Jurkat, Clone E6-1 (cell line): Measurements from ENCODE around the gene HOXD9.

Experiments
- DNase-seq: peaks from one replicate; pipeline ENCODE4 v3.0.0-alpha.2; 2011; ENCODE audit warnings: low read depth, low spot score
- H3K4me3 ChIP-seq: 2 replicates; pipeline ENCODE4 v1.5.1; 2011; ENCODE audit warnings: mild to moderate bottlenecking, low read length, control low read depth, moderate library complexity

Gene HOXD9

DNA sequence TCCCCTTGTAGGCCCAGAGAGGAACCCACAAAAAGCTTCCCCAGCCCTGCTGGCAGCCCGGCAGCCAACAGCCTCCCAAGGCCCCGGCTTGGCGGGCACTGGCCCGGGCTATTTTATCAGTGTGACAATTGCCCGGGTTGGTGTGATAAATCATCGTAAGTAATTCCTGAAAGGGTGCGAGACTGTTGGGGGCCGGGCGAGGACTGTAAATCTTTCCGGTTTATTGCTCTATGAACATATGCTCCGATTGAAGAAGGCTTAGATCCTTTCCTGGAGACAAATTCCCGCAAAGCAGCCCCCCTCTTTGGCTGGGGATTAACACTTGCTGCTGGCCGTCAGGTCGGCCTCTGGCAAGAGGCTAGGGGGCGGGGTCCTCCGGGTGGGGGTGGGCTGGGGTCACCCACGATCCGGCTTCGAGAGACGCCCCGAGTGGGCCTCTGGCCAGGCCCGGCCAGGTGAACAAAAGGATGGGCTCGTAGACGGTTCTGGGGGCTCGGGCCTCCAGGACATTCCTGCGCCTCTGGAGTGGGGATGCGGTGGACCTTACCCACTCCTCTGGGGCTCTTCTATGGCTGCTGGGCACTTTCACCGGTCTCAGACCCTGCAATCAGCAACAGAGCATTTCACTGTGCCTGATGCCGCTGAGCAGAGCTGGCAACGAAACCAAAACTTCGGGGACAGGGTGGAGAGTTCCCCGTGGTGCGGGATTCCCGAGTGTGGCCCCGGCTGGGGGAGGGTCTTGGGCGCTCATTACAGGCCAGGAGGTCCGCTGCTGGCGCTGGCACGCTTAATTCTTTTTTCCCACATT, 36.5 kb downstream of the HOXD9 start:
- DNase-seq: no peak
- no peak overlapping the region for H3K4me3 ChIP-seq

DNA sequence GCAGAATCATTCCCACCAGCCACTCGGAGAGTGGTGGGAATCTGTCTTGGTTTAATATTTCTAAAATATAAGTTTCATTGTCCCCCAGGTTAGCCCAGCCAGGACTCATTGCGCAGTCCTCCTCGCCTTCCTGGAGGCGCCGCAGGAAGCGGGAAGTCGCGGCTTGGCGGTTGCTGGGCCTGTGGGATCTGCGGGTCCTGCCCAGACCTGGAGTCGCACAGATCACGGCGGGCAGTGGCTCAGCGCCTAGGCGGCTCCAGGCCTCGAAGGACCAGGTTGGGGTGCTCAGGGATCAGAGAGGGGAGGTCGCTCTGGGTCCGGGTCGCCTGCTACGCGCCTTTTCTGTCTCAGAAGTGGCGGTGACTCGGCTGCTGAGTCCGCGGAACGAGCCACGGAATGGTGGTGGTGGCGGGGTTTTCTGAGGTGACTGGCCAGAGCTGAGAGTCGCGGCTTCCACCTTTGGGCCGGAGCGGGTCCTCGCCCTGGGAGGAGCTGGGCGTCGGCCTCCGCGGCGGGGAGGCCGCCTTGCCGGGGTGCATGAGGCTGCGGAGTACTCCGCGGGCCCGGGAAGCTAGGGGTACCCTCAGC, 37.2 kb downstream of the HOXD9 start:
- no peak for DNase-seq
- H3K4me3 ChIP-seq: no peak overlapping the region

DNA sequence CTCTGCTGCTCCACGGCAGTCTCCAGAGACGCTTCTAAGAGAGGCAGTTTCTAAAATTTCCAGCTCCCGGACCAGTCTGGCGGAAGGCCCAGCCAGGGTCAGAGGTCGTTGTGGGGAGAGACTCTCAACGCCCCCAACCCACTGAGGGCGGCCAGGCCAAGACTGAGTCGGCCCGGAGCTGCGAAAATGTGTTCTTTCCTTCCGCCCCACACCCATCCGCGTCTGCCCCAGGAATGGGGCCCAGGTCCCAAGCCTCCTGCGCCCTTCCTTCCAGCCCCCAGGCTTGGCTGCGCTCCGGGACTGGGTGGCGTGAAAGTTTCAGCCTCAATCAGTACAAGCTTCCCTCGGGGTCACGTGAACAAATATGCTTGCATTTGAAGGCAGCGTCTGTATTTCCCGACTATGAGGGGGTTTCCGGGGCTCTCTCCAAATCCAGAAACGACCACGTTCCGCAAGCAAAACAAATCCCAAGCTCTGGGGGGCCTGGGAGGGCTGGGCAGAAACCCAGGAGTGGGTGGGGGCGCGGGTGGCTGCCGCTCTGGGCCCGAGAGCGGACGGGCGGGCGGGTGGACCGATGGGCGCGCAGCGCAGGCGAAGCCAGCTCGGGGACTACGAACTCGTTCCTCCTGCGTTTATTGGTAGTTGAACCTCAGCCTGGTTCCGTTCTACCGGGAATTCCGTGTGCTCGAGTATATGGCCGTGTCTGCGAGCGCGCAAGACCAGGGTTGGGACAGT, 37.9 kb downstream of the HOXD9 start:
- H3K4me3 ChIP-seq: no peak overlapping the region

DNA sequence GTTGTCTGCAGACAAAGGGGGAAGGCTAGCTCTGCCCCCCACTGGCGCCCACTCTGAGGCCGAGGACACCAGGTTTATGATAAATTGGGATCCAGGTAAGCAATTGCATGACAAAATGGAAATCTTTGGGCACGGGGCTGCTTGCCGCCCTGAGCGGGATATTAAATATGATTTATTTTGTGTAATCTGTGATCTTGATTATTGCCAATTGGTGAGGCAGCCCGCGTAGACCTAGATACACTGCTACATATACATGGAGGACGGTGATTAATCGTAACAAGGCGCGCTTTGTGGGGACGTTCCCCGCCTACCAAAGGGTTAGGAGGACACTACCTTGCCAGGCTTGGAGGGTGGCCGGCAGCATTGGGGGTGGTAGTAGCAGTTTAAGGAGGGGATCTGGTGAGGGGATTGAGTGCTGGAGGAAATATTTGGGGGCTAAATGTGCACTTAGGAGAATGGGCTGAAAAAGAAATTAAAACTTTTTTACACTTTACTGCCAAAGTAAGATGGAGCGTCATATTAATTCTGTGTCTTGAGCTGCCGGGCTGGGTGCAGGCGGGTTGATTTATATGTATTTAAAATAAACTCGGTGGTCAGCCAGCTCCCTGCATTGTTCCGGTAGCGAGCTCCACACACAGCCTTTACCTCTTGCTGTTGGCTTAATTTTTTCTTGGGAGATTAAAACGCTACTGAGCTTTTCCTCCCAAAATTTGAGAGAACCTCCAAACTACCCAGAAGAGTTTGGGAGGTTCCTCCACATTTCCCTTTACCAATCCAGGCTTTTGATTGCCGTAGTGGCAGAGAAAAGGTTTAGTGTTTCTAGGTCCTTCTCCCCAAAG, 38.7 kb downstream of the HOXD9 start:
- H3K4me3 ChIP-seq: no peak overlapping the region
- DNase-seq: no peak

More for the DNA sequence above, 37.9 kb downstream of the HOXD9 start:
- no peak for DNase-seq

DNA sequence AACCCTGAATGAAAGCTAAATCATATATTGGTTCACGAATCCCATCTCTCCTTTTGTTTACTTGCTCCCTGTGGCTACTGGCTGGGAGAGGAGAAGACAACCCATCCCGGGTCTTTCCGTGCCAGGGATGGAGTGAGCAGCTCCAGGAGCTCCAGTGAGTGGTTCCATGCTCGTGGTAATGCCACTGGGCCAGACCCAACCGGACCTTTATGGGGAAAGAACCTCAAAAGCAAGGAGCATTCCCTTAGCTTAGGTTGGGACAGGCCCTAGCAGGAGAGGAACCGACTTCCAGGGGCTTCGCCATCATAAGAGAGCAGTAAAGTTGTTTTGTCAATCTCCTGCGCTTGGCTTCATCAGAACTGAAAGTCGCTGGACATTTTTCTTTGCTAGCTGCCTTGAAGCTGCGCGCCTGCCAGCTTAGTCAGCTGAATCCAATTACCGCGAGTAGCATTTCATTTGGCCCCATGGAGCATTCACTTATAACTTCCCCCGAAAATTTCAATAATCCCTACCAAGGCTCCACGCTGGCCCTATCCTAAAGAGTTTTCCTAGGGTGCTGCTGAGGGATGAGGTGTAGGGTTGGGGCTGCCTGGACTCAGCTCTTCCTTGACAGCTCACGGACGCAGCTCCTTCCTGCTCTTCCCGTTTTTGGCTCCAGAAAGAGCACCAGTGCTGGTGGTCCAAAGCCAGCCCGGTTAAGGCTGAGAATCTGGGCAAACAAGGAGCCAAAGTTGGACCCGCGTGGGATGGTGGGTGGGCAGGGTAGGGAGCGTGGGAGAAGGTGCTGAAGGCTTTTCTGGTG, 39.5 kb downstream of the HOXD9 start:
- H3K4me3 ChIP-seq: no peak overlapping the region
- DNase-seq: no peak

DNA sequence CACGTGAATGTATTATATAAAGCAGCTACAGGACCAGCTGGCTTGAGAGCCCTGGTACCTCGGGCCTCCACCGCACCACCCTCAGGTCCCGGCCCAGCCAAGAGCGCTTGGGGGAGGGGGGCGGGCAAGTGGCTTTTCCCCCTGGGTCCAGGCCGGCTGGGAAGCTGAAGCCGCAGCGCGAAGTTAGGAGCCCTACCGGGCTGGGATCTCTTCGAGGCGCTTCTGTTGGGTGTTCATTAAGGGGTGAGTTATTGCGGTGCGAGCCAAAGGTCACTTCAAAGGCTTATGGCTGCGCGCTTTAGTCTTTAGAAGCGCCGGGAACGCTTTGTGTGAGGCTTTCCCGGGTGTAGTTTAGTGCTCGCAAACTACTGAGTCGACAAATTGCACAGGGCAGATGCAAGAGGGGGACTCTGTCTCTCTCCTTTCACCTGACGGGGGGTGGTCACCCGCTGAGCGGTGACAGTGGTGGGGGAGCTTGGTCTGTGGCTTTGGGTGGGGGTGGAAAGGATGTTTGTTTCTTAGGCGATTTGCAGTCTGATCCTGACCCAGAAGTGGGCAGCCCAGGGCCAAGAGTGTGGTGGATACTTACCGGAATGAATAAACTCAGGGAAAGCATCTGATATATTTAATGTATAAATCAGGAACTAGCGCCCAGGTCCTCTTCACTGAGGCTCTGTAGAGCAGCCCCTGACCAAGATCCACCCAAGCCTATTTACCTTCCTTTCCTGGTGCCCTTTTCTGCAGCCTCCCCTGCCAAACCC, 40.6 kb downstream of the HOXD9 start:
- no peak overlapping the region for H3K4me3 ChIP-seq
- no peak for DNase-seq

DNA sequence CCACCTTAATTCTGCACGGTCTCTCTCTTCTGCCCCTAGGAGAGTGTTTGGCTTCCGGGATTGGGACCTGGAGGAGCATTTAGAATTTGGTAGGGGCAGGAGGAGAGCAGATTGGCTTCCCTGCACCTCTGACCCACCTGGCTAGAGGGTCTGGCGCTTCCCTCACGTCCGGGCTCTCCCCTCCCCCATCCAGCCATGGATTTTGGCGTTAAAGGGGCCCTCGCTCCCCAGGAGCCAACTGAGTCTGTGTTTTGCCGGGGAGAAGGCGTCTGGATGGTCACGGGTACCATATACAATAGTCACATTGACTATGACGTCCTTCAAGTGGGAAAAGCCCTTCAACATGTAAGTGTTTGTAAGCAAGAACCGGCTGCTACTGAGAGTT, 41.1 kb downstream of the HOXD9 start:
- DNase-seq: no peak
- H3K4me3 ChIP-seq: no peak overlapping the region

DNA sequence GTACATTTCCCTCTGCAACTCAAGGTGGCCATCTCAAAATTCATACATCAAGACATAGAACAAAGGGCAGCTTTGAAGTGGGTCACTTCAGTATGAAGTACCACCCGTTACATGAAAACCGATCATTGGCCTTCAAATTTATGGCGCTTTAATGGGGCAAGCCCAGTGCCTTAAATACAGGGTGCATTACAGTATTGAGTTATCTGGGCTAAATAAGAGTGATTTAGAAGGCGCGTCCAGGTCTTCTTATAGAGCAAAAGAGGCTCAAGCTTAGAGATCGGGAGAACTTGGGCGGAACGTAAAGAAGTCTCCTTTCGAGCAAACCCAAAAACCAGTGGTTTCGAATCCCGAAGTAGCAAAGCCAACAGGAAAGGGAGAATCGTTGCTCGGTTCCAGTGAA, 41.7 kb downstream of the HOXD9 start:
- no peak for DNase-seq
- no peak overlapping the region for H3K4me3 ChIP-seq

DNA sequence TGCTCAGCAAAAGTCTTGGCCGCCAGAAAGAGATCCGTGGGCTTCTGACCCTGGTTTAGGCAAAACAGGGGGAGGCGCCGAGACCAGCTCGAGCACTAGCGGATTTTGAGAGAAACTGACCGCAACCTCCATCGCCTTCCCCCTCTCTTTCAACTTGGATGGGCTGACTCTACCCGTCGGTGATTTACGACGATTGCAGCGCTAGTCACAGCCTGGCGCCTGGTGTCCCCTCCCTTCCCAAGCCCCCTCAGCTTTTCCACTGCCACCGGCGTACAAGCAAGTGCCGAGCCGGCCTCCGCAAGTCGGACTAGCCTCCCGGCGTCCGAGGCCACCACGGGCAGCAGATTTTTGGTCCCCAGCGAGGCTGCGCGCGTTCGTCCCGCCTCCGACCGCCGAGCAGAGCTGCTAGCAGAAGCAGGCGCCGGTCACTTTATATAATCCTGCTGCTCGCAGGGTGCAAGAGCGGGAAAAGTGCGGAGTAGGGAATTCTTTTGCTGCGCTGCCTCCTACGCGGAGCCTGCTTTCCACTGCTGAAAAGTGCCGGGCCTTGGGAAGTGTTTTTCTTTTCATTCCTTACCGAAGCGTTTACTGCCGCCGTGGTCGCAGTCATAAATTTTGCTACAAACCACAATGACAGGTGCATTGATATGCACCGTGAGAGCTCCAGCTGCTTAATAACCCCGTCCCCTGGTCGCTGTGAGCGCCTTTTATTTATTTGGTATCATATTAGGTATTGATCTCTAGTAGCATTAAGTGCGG, 42.3 kb downstream of the HOXD9 start:
- no peak for DNase-seq
- H3K4me3 ChIP-seq: no peak overlapping the region

DNA sequence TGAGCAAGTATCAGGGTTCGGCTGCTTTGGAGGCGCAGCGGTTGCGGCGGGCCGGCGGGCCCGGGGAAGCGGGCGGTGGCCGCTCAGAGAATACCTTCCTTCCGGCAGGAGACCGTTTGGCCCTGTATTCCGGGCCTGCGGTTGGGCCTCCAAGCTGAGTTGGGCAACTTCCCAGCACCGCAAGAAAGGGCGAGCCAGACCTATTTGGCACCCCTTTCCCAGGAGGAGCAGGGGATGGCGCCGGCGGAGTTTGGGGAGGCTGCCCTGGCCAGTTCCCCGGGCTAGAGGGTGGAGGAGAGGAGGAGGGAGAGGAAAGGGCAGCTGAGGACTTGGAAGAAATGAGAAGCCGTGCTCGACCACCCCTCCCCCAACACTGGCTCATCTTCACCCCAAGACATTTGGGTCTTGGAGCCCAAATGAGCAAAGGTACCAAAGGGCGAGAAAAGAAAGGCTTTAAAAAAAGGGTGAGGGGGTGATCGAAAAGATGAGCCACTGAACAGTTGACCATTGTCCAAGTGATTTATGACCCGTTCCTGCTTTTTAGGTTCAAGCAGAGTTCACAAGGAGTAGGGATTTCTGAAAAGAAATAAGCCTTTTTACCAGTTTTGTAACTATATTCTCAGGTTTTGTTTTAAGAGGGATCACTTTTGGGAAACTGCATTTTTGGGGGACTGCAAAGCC, 43.0 kb downstream of the HOXD9 start:
- no peak for DNase-seq
- no peak overlapping the region for H3K4me3 ChIP-seq

DNA sequence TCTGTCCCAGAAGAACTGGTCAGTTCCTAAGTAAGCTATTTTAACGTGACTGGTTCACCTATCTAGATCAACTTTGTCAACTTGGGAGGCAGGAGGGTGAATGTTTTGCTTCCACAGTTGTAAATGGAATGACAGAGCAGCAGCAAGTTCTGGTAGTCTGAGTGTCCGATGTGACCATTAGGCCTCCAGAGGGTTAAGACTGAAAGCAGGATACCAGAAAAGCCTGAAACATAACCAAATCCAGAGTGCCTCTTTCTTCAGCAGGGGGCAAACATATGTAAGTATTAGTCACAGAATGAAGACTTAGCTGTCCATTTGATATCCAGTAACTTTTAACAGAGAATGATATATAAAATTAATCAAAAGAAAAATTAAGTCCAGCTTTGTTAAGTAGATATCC, 43.8 kb downstream of the HOXD9 start:
- DNase-seq: no peak

DNA sequence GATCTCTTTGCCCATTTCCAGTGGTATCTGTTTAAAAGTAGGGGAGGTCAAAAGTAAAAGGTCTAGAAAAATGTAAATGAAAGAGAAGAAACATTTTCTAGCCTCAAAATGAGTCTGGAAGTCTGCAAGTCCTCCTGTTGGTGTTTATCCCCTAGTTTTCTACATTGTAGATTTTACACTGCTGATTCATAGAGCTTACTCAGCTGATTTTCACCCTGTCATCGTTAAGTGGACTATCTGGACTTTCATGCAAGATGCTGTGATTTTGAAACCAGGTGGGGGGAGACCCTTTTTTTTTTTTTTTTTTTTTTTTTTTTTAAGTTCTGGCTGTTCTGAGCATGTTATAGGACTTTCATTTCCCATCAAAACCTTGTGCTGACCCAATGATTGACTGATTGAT, 44.9 kb downstream of the HOXD9 start:
- DNase-seq: no peak
- H3K4me3 ChIP-seq: no peak overlapping the region

More for the DNA sequence above, 43.8 kb downstream of the HOXD9 start:
- no peak overlapping the region for H3K4me3 ChIP-seq

DNA sequence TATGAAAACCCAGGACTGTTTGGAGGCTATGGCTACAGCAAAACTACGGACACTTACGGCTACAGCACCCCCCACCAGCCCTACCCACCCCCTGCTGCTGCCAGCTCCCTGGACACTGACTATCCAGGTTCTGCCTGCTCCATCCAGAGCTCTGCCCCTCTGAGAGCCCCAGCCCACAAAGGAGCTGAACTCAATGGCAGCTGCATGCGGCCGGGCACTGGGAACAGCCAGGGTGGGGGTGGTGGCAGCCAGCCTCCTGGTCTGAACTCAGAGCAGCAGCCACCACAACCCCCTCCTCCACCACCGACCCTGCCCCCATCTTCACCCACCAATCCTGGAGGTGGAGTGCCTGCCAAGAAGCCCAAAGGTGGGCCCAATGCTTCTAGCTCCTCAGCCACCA, 46.7 kb downstream of the HOXD9 start:
- H3K4me3 ChIP-seq: no peak overlapping the region
- DNase-seq: no peak

DNA sequence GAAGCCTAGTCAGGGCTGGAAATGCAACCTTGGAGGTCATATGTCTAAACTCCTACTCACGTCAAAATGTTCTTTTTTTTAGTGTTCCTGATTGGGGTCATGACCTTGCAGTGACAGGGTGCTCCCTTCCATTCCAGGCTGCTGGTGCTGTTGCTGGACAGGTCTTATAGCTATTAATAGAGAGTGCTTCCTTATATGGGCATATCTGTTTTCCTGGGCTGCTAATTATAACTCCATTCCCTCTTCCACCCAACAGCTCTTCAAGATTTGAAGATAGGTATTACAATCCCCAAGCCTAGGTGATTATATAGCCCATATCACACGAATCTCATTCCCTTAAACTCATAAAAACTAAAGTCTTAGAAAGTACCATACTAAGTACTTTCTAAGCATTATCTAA, 47.2 kb downstream of the HOXD9 start:
- DNase-seq: no peak
- H3K4me3 ChIP-seq: no peak overlapping the region

DNA sequence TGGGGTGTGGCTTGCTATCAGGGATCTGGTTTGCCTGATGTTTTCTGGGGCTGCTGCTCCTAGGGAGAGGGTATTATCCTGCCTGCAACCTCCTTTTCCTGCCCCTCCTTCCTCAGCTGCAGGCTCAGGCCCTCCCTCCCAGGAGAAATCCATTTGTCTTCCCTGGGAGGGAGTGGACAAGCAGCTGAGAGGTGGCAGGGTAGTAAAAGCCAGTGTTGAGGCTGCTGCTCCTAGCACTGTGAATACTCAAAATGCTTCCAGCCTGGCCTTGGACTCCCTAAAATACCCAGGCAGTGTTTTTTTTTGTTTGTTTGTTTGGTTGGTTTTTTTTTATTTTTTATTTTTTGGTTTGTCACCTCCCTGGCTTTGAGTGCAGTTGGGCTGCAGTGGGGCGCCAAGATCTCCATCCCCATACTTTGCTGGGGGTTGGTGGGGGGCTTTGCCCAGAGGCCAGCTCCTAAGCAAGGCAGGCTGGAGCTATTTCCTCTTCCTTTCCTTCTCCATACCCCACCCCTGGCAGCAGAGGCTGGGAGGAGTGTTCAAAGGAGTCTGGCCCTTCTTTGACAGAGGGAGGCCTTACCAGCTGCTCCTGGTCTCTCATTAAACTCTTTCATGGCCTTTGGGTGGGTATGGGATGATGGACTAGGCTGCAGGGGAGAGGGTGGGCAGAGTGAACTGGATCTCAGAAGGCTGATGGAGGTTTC, 48.2 kb downstream of the HOXD9 start:
- DNase-seq: no peak
- no peak overlapping the region for H3K4me3 ChIP-seq

DNA sequence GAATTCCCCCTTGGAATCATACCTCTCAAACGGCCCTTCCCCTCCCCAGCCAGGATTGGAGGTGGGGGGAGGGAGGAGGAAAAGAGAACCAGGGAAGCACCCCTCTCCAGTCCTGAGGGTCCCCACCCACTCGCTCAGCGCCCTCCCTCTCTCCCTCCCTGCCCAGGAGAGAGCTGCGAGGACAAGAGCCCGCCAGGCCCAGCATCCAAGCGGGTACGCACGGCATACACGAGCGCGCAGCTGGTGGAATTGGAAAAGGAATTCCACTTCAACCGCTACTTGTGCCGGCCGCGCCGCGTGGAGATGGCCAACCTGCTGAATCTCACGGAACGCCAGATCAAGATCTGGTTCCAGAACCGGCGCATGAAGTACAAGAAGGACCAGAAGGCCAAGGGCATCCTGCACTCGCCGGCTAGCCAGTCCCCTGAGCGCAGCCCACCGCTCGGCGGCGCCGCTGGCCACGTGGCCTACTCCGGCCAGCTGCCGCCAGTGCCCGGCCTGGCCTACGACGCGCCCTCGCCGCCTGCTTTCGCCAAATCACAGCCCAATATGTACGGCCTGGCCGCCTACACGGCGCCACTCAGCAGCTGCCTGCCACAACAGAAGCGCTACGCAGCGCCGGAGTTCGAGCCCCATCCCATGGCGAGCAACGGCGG, 49.0 kb downstream of the HOXD9 start:
- DNase-seq: no peak

More for the DNA sequence above, 49.0 kb downstream of the HOXD9 start:
- no peak overlapping the region for H3K4me3 ChIP-seq
